GM23338 (cell line): ENCODE results near the gene SBF1. TPM values are rescaled to one million over a fixed set of nuclear protein-coding genes. Genes with fewer than 3 reads are reported as not detected.

Experiments used
- ATAC-seq: fragments of 200-7000 bp; cut with Tn5 transposase; 3 replicates; pipeline ENCODE4 v1.9.1; 2020
- DNase-seq: peaks from one replicate; pipeline ENCODE4 v3.0.0-alpha.2; 2015; ENCODE audit warnings: low spot score
- H2AFZ ChIP-seq: fragments of 200-600 bp; sonication (generic); 2 replicates; pipeline ENCODE4 v1.8.0; 2016; ENCODE audit warnings: antibody characterized with exemption, mild to moderate bottlenecking, moderate library complexity
- H3F3A ChIP-seq: fragments of 200-600 bp; sonication (generic); replicated peaks from 2 replicates; pipeline ENCODE4 v1.8.0; 2017; ENCODE audit warnings: antibody characterized with exemption, mixed run types, low read depth
- H3K27ac ChIP-seq: fragments of 200-600 bp; sonication (generic); 2 replicates; pipeline ENCODE4 v1.6.1; 2016; ENCODE audit warnings: low read depth
- H3K27me3 ChIP-seq: fragments of 200-600 bp; sonication (generic); 2 replicates; pipeline ENCODE4 v1.8.0; 2016; ENCODE audit warnings: mild to moderate bottlenecking, mixed run types, moderate library complexity; ENCODE audit not compliant: insufficient read depth
- H3K36me3 ChIP-seq: fragments of 200-600 bp; sonication (generic); 2 replicates; pipeline ENCODE4 v1.8.0; 2016; ENCODE audit warnings: mild to moderate bottlenecking; ENCODE audit not compliant: insufficient read depth
- H3K4me1 ChIP-seq: fragments of 200-600 bp; sonication (generic); 2 replicates; pipeline ENCODE4 v1.8.0; 2016; ENCODE audit warnings: mild to moderate bottlenecking, moderate library complexity; ENCODE audit not compliant: insufficient read depth
- H3K4me2 ChIP-seq: fragments of 200-600 bp; sonication (generic); 2 replicates; pipeline ENCODE4 v1.7.1; 2017; ENCODE audit warnings: mixed run types
- H3K4me3 ChIP-seq: fragments of 200-600 bp; sonication (generic); 2 replicates; pipeline ENCODE4 v1.6.1; 2016; ENCODE audit warnings: mixed run types
- H3K79me2 ChIP-seq: fragments of 200-600 bp; sonication (generic); replicated peaks from 2 replicates; pipeline ENCODE4 v1.8.0; 2017; ENCODE audit warnings: mild to moderate bottlenecking; ENCODE audit not compliant: insufficient read depth
- H3K9me2 ChIP-seq: fragments of 200-600 bp; sonication (generic); 2 replicates; pipeline ENCODE4 v1.8.0; 2017; ENCODE audit not compliant: insufficient read depth
- H4K20me1 ChIP-seq: fragments of 200-600 bp; sonication (generic); replicated peaks from 2 replicates; pipeline ENCODE4 v1.8.0; 2017; ENCODE audit warnings: mild to moderate bottlenecking; ENCODE audit not compliant: insufficient read depth
- H3K27ac Mint-ChIP-seq: 2 replicates; pipeline ENCODE4 v1.8.0; 2020; ENCODE audit warnings: inconsistent platforms, mild to moderate bottlenecking, moderate library complexity, mixed read lengths
- H3K27me3 Mint-ChIP-seq: 3 replicates; pipeline ENCODE4 v1.8.0; 2022; ENCODE audit warnings: low read depth, mild to moderate bottlenecking, moderate library complexity, mixed read lengths, inconsistent platforms; ENCODE audit not compliant: insufficient read depth, poor library complexity
- H3K36me3 Mint-ChIP-seq: 3 replicates; pipeline ENCODE4 v1.8.0; 2021; ENCODE audit warnings: low read depth, mild to moderate bottlenecking, inconsistent platforms, moderate library complexity, mixed read lengths
- H3K4me1 Mint-ChIP-seq: 3 replicates; pipeline ENCODE4 v1.8.0; 2020; ENCODE audit warnings: mild to moderate bottlenecking, inconsistent platforms, mixed read lengths
- H3K4me3 Mint-ChIP-seq: 3 replicates; pipeline ENCODE4 v1.8.0; 2021; ENCODE audit warnings: moderate library complexity, mild to moderate bottlenecking, inconsistent platforms, mixed read lengths
- H3K9me3 Mint-ChIP-seq: 3 replicates; pipeline ENCODE4 v1.8.0; 2020; ENCODE audit warnings: moderate library complexity, mild to moderate bottlenecking, inconsistent platforms, mixed read lengths
- CREB1 ChIP-seq: fragments of 250-450 bp; sonication (Bioruptor Pico); IDR thresholded peaks from 2 replicates; pipeline ENCODE4 v1.5.0; 2020; ENCODE audit warnings: low read depth, mild to moderate bottlenecking, moderate library complexity
- EZH2phosphoT487 ChIP-seq: fragments of 200-600 bp; sonication (generic); IDR thresholded peaks from one replicate; pipeline ENCODE4 v1.8.1; 2018; ENCODE audit warnings: antibody characterized with exemption; ENCODE audit not compliant: unreplicated experiment
- REST ChIP-seq: IDR thresholded peaks from one replicate; pipeline ENCODE4 v1.6.1; 2018; ENCODE audit warnings: antibody characterized with exemption; ENCODE audit not compliant: unreplicated experiment
- STAT1 ChIP-seq: IDR thresholded peaks from one replicate; pipeline ENCODE4 v1.6.1; 2016; ENCODE audit warnings: antibody characterized with exemption; ENCODE audit not compliant: unreplicated experiment
- ZNF114 ChIP-seq: fragments of 250-450 bp; sonication (Bioruptor Pico); IDR thresholded peaks from 2 replicates; pipeline ENCODE4 v1.5.0; 2020; ENCODE audit warnings: mild to moderate bottlenecking, moderate library complexity
- ZNF331 ChIP-seq: fragments of 250-450 bp; sonication (Bioruptor Pico); IDR thresholded peaks from 2 replicates; pipeline ENCODE4 v1.5.0; 2020; ENCODE audit warnings: low read depth, mild to moderate bottlenecking, moderate library complexity
- ZNF462 ChIP-seq: fragments of 250-450 bp; sonication (Bioruptor Pico); IDR thresholded peaks from 2 replicates; pipeline ENCODE4 v1.5.0; 2020; ENCODE audit warnings: mild to moderate bottlenecking, moderate library complexity
- polyA plus RNA-seq: library from polyadenylated mRNA; unstranded; fragments of >200 nt; fragmentation: Nextera tagmentation; extraction: Ambion mirVana; gene quantifications from 2 replicates; pipeline ENCODE4 v1.2.1, GENCODE V29; 2016
- total RNA-seq: library from RNA; depleted of rRNA; stranded (reverse); fragments of >200 nt; shearing (Covaris generic); gene quantifications from 2 replicates; pipeline ENCODE4 v1.2.3, GENCODE V29; 2014

Gene SBF1
- total and polyA plus RNA-seq, 2 experiments from 2014 or later: 26.5 to 85.4 TPM

- TF ChIP-seq ZNF462 (CRISPR knock-in tag) (no peak), STAT1 (no peak), EZH2phosphoT487 (no peak), ZNF331 (no peak)
Measured at GRCh38 chr22:50416996-50417395, 57.8 kb downstream of the SBF1 start (continued).

- Mint-ChIP-seq H3K27me3 (no peaks in the 10 kb centered on the region), H3K4me3 (no peak overlapping the region), H3K36me3 (peaks cover 29% of the 10 kb centered on the region; the same call in 2 of the 3 replicates), H3K4me1 (no peaks in the 10 kb centered on the region), H3K9me3 (no peaks in the 10 kb centered on the region), H3K27ac (no peak overlapping the region)
- Histone ChIP-seq H3F3A (no peaks in the 10 kb centered on the region), H3K79me2 (no peaks in the 10 kb centered on the region), H3K9me2 (no peaks in the 10 kb centered on the region), H3K27ac (no peak overlapping the region), H3K4me1 (no peaks in the 10 kb centered on the region), H2AFZ (no peak overlapping the region), H3K27me3 (no peaks in the 10 kb centered on the region), H3K4me2 (no peak overlapping the region), H3K4me3 (no peak overlapping the region), H4K20me1 (no peaks in the 10 kb centered on the region; the same call in none of the 2 replicates), H3K36me3 (0 out of 2 replicates have a peak, but pooled peaks cover 9% of the 10 kb centered on the region)
- ATAC-seq (no peak), DNase-seq (no peak)
- no peak for TF ChIP-seq ZNF114 (CRISPR knock-in tag)
- no peak for TF ChIP-seq CREB1
- TF ChIP-seq REST: no peak
- no peak for TF ChIP-seq ZNF462 (CRISPR knock-in tag)
Measured at GRCh38 chr22:50415426-50415825, 59.4 kb downstream of the SBF1 start.
